GM19240 (cell line): Measurements from ENCODE around the gene ADAM23.
"Not testable (repeated sequence)": the region's sequence is repeated elsewhere in the genome, so short reads cannot be mapped to it uniquely, and the experiment has no call there.

Experiments
- DNase-seq: peaks from one replicate; pipeline ENCODE4 v3.0.0; 2011; ENCODE audit warnings: low spot score; ENCODE audit not compliant: insufficient read length

The ADAM23 gene, protein sequence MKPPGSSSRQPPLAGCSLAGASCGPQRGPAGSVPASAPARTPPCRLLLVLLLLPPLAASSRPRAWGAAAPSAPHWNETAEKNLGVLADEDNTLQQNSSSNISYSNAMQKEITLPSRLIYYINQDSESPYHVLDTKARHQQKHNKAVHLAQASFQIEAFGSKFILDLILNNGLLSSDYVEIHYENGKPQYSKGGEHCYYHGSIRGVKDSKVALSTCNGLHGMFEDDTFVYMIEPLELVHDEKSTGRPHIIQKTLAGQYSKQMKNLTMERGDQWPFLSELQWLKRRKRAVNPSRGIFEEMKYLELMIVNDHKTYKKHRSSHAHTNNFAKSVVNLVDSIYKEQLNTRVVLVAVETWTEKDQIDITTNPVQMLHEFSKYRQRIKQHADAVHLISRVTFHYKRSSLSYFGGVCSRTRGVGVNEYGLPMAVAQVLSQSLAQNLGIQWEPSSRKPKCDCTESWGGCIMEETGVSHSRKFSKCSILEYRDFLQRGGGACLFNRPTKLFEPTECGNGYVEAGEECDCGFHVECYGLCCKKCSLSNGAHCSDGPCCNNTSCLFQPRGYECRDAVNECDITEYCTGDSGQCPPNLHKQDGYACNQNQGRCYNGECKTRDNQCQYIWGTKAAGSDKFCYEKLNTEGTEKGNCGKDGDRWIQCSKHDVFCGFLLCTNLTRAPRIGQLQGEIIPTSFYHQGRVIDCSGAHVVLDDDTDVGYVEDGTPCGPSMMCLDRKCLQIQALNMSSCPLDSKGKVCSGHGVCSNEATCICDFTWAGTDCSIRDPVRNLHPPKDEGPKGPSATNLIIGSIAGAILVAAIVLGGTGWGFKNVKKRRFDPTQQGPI

DNA sequence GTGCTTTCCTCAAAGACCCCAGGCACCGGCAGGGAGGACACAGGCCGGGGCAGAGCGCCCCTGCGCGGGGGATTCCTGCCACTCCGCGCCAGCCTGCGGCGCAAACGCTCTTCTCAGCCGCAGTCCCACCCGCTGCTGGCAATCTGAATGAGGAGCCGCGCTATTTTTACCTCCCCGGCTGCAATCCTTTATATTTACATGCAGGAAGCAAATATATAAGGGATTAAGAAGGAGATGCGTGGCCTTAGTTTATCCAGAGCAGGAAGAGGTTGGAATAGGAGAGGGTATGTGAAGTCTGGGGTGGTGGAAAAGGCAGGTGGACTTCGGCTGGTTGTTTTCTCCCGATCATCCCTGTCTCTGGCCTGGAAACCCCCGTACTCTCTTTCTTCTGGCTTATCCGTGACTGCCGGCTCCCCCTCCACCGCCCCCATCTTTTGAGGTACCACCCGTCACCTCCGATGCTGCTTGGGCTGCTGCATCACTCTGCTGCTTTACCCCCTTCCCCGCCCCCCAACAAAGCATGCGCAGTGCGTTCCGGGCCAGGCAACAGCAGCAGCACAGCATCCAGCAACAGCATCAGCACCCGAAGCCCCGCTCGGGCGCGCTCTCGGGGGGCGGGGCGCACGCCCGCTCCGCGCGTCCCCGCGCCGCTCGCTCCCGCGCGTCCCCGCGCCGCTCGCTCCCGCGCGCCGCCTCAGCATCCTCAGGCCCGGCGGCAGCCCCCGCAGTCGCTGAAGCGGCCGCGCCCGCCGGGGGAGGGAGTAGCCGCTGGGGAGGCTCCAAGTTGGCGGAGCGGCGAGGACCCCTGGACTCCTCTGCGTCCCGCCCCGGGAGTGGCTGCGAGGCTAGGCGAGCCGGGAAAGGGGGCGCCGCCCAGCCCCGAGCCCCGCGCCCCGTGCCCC is at the start of gene ADAM23:
Gene ADAM23, plus strand, starts transcription at position 700 of the 902 bp plus-strand sequence. CDS start 335 bp downstream, outside the sequence.
- peak; percentile 60 for DNase-seq

DNA sequence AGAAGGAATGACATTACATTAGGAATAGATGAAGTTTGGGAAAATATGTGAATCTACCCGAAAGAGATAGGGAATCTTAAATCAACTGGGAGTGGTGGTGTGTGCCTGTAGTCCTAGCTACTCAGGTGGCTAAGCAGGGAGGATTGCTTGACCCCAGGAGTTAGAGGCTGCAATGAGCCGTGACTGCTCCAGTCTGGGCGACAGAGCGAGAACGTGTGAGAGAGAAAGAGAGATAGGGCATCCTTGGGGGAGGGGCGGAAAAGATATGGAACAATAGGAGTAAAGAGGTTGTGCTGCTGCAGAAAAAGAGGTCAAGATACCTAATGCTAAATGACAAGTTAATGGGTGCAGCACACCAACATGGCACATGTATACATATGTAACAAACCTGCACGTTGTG is 47.1 kb upstream of the ADAM23 start:
- no peak for DNase-seq

DNA sequence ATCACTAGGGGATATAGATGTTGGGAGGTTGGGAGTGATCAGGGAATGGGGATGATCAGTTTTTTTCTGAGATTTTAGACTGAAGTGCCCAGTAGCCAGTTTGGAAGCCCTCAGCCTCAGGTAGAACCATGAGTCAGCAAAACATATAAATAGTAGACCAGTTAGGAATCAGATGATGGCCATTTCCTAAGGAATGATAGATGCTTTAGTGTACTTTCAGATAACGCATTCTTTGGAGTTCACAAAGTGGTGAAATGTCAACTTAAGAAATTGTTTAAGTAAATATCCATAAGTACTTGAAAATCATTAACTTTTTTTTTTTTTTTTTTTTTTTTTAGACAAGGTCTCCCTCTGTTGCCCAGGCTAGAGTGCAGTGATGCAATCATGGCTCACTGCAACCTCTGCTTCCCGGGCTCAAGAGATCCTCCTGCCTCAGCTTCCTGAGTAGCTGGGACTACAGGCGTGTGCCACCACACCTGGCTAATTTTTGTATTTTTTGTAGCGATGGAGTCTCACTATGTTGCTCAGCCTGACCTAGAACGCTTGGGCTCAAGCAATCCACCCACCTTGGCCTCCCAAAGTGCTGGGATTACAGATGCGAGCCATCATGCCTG is 40.3 kb upstream of the ADAM23 start:
- not testable (repeated sequence) for DNase-seq

DNA sequence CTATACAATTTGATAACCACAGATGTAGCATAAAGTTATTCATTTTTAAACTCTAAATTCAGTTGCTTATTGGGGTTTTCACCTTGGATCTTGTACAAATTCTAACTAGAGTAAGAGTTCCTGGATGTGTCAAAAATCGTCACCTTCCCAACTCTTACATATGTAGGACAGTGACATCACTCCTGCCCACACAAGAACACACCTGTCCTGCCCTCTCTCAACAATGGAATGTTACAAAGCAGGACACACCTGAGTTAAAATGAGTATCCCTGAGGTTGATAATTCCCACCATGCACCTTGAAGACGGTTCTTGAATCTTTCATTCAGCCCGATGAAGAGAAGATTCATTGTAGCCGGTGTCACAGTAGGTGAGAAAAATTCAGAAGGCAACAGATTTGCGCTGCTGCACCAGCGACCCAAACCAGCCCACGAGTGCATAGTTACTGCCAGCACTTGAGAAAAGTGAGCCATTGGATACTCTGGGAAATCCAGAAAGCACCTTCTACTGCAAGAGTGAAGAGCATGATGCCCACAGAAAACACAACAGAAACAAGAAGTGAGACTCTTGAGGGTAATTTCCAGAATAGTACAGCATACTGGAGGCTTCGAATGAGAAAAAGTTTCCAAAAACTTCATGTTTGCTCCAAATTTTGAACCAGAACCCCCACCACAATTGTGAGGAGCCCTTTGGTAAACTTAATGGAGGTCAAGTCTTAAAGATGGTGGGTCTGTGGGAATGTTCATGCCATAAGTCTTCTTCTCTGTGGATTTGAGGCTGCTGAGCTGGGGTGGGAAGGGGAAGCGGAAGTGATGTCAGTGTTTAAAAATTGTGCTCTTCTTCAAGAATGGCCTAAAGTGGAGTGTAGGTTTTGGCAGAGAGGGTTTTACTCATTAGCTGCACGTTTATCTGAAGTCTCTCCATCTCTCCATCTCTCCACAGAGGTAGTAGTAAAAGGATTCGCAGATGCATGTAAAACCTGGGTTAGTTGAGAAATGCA is 34.7 kb upstream of the ADAM23 start:
- DNase-seq, result no peak

DNA sequence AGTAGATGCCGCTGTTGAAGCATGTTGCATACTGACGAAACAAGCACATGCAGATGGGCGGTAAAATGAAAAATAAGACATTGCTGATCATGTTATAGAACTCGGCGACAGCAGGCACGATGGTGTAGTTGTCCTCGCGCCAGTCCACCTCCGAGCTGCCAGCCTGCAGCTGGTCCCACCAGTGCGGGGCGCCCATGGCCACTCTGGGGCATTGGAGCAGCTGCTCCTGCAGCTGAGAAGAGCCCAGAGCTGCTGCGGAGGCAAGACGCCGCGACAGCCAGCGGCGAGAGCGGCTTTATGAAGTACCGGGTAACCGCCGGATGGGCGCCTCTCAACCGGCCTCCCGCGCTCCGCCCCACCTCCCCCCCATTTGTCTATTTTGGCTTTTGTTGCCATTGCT is 32.6 kb upstream of the ADAM23 start:
- no peak for DNase-seq

DNA sequence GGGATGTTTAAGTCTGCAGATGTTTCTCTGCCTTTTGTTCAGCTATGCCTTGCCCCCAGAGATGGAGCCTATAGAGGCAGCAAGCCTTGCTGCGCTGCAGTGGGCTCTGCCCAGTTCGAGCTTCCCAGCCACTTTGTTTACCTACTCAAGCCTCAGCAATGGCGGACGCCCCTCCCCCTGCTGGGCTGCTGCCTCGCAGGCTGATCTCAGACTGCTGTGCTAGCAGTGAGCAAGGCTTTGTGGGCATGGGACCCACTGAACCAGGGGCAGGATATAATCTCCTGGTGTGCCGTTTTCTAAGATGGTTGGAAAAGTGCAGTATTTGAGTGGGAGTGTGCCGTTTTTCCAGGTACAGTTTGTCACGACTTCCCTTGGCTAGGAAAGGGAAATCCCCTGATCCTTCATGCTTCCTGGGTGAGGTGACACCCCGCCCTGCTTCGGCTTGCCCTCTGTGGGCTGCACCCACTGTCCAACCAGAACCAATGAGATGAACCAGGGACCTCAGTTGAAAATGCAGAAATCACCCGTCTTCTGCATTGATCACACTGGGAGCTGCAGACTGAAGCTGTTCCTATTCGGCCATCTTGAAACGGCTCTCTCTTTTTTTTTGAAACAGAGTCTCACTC is 27.6 kb upstream of the ADAM23 start:
- DNase-seq, result no peak

DNA sequence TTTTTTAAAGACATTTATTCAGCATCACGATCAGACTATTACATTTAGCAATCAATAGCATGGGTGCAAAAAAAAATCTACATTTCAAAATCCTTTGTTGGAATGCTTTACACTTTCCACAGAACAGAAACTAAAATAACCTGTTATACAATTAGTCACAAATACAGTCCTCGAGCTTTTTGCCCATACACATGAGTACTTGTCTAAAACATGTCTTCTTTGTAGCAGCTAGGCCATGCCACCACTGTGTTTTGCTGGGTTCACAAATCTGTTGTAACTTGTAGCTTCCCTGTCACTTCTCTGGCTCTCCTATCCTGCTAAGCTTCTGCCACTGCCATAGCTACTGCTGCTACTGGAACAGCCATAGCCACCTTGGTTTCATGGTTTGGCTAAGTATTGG is 24.4 kb upstream of the ADAM23 start:
- DNase-seq, result no peak

DNA sequence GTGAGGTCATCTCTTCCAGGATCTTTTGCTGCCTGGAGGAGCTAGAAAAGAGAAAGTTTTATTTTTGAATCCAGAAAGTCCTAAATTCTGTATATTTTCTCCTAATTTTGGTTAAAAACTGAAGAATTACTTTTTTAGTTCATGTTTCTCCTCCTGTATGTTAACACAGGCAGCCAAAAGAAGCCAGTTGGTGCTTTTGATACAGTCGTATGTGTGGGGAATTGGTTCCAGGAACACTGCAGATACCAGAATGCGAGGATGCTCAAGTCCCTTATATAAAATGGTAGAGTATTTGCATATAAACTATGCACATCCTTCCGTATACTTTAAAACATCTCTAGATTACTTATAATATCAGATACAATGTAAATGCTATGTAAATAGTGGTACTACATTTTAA is 22.6 kb upstream of the ADAM23 start:
- DNase-seq, result no peak

DNA sequence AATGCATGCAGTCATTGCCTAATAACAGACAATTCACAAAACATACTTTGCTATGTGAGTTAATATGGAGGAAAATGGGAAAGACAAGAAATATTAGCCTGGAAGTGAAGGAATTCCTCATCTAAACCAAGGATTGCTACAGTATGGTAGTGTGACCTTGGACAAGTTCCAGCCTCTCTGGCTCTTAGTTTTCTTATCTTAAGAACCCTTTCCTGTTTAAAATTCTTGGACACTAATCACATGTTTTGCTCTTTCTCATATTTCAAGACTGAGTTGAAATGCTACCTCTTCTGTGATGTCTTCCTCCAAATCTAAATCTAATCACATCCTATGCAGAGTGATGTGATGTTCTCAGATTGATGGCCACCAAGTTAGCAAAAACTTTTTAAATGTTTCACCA is 20.8 kb upstream of the ADAM23 start:
- DNase-seq, result no peak

DNA sequence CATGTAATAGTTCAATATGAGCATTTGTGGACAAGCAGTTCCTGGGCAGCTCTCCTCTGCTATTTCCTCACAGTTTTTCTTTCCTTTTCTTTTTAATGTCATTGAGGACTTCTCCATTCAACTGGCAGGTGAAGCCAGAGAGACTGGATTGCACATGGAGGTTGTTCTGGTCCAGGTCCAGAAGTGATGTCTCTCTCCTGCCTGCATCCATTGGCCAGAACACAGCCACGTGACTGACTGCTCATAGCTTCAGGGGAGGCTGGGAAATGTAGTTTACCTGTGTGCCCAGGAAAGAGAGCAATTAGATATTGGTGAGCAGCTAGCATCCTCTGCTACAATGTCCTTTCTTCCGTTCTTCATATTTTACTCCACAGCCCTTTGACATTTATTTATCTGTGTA is 20.2 kb upstream of the ADAM23 start:
- no peak for DNase-seq

DNA sequence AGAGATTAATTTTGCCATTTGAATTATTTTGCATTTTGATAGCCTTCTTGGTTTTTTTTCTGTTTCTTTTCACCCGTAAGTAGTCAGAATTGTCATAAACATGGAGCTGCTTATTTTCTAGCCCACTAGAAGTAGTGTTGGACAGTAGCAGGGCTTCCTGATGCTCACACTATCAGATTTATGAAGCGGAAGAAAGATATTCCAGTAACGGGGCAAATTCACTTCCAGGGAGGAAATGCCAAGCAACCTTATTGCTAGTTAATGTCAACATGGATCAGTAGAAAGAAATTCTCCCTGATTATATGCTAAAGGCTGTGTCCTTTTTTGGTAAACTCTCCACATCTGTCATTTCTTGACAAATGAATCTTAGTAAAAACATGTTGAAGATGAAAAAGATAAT is 19.2 kb upstream of the ADAM23 start:
- no peak for DNase-seq

DNA sequence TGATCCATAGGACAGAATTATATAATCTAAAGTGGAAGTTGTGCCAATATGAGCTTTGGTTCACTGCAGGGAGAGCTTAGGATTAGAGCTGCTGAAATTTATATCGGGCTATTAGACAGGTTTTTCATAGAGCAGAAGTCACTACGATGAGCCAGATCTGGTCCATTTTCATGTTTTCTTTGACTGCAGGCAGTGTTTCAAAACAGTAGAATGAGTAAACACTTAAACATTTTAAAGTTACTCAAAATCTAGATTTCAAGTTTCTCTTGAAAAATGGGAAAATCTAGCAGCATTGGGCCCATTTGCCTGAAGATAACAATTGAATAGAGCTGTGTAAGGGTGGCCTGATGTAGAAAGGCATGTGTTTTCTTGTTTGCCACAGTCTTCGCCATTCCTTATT is 14.5 kb upstream of the ADAM23 start:
- no peak for DNase-seq

DNA sequence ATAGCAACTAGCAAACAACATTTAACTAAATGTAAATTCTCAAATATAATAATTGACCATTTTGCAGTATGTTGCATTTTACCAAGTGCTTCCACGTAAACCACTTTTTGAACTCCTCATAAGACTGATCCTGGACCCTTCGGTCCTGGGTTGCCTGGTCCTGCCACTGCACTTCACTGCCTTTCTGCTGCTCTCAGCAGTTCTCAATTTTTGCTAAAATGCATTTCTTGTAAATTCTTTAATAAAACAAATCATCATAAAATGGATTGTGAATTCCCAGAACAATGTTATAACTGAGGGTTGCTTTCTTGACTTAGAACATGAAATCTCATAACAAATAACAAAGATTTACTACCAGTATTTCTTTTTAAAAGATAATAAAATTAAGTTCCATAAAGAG is 12.9 kb upstream of the ADAM23 start:
- DNase-seq, result no peak

DNA sequence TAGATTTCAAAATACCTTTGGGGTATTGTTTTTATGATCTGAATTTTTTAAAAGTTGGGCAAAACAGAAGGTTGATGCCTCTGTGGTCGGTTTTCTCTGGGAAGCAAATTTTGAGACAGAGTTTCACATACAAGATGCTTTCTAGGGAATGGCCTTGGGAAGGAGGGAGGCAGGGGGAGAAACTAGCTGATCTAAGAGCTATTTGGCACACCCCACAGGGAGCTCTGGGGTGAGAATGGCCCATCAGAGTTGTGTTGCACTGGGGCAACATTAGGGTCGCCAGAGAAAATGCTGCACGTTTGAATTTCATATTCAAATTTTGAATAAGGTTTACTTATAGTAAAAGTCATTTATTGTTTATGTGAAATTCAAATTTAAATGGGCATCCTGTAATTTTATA is 11.9 kb upstream of the ADAM23 start:
- no peak for DNase-seq

DNA sequence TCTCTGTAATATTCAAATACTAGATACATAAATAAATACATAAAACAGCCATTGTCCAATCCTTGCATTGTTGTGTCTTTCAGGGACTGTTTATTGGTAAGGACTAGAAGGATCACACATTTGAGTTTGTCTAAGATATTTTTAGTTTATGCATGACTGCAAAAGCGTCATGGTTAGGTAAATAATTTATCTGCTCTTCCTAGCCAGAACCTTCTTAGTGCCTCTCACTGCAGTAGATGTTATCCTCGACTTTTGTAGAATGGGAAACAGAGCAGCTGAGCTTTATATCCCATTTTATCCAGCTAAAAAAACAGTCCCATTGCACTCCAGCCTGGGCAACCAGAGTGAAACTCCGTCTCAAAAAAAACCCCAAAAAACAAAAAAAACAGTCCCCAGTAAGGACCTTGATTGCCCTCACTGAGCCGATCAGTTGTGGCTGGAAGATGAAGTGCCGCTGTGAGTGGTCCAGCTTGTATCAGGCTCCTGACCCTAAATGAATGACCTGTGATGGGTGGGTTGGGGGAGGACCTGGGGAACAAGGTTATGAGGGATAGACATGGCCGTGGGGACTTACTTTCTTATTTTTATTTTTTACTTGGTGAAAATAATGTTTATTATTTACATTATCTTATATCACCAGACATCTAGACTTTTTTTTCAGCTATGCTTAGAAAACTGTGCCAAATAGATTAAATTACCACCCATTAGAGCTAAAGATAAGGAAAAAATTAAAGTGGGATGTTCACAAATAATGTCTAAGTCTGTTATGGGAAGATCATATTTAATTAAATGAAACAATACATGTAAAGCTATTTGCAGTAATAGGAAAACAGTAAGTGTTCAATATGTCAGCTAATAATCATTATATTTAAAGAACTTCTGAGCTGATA is 10.9 kb upstream of the ADAM23 start:
- DNase-seq, result no peak

DNA sequence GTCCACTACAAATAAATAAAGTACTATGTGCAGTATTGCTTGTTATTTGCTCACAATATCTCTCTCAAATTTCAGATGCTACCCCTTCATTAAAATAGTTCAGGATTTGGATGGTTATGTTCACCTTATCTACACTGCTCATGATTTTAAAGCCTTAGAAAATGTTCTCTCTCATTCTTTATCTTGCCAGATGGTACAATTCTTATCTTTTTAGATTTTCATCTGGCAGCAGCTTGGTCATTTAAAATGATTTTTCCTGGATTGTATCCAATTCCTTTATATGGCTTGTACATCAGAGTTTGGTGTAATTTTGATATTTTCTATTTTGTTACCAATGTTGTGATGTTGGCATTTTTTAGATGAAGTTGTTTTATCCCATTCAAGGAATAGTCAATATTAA is 10.1 kb upstream of the ADAM23 start:
- DNase-seq, result no peak

DNA sequence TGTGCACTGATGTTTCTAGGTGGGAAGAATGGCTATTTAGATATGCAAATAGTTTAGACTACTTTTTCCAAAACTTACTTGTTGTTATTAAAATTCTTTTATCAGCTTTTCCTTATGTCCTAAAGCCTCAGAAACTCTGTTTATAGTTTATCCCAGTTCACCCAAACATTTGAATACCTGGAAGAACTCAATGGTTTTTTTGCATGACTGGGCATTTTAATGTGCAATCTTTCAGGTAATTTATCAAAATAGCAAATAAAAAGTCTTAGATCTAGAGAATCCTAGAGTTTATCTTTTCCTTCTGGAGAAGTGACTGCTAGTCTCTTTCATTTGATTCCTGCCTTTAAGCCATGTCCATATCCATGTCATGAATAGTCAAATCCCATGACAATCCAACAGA is 9.6 kb upstream of the ADAM23 start:
- no peak for DNase-seq

DNA sequence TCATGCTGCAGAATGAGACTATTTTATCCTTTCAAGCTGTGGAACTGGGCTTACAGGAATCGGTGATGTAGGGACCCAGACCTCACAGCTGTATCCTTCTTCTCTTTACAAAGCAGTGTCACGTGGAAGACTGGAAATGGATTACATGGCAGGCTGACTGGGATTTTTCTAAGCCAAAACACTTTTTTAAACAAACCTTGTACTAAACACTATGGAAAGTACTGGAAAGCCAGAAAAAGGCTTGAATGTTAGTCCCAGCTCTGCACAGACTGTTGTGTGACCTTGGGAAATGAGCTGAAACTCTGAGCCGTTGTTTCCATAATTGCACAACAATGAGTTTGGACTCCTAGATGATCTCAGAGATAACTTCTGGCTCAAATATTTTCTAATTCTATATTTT is 7.6 kb upstream of the ADAM23 start:
- DNase-seq, result no peak
